Hepatocyte (in vitro differentiated cells): ENCODE measurements around the gene DUSP28.

Experiments used
- EZH2 ChIP-seq: fragments of 200-600 bp; sonication (generic); IDR thresholded peaks from 2 replicates; pipeline ENCODE4 v1.6.1; 2016; ENCODE audit warnings: antibody characterized with exemption, mild to moderate bottlenecking, borderline replicate concordance
- TF ChIP-seq, protein P1 (sequence below): fragments of 200-600 bp; sonication (generic); IDR thresholded peaks from 2 replicates; pipeline ENCODE4 v1.5.1; 2016; ENCODE audit warnings: antibody characterized with exemption, mild to moderate bottlenecking; ENCODE audit not compliant: poor library complexity

DNA sequence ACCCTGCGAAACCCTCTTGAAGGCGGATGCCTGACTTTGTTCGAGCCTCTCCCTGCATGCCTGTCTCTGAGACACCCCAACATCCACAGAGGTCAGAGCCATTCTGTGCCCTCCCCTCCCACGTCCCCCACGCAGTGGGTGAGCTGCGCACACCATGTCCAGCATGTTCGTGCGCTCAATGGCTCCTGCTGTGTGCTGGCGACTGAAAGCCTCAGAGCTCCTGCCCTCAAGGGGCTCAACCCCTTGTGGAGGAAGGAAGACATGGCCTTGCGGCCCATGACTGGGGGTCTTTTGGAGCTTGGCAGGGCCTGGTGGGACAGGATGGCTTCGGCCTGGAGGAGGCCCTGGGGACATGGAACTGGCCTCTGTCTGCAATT is 48.1 kb upstream of the DUSP28 start:
- TF ChIP-seq, protein P1, sequence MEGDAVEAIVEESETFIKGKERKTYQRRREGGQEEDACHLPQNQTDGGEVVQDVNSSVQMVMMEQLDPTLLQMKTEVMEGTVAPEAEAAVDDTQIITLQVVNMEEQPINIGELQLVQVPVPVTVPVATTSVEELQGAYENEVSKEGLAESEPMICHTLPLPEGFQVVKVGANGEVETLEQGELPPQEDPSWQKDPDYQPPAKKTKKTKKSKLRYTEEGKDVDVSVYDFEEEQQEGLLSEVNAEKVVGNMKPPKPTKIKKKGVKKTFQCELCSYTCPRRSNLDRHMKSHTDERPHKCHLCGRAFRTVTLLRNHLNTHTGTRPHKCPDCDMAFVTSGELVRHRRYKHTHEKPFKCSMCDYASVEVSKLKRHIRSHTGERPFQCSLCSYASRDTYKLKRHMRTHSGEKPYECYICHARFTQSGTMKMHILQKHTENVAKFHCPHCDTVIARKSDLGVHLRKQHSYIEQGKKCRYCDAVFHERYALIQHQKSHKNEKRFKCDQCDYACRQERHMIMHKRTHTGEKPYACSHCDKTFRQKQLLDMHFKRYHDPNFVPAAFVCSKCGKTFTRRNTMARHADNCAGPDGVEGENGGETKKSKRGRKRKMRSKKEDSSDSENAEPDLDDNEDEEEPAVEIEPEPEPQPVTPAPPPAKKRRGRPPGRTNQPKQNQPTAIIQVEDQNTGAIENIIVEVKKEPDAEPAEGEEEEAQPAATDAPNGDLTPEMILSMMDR: no peak
- no peak for TF ChIP-seq EZH2
